Karpas-422 (cell line): Measurements from ENCODE around the gene SMIM41. TPM values are rescaled to one million over a fixed set of nuclear protein-coding genes. Genes with fewer than 3 reads are reported as not detected.

Experiments used
- DNase-seq: peaks from one replicate; pipeline ENCODE4 v3.0.0-alpha.2; 2015
- H2AFZ ChIP-seq: fragments of 200-600 bp; sonication (generic); 2 replicates; pipeline ENCODE4 v1.6.1; 2014; ENCODE audit warnings: antibody characterized with exemption, low read length, mixed read lengths
- H3K27ac ChIP-seq: fragments of 200-600 bp; sonication (generic); 2 replicates; pipeline ENCODE4 v1.5.1; 2014; ENCODE audit warnings: mild to moderate bottlenecking, low read length, moderate library complexity
- H3K27me3 ChIP-seq: fragments of 200-600 bp; sonication (generic); 2 replicates; pipeline ENCODE4 v1.6.1; 2014; ENCODE audit warnings: low read length, mixed read lengths
- H3K36me3 ChIP-seq: fragments of 200-600 bp; sonication (generic); 2 replicates; pipeline ENCODE4 v1.6.1; 2014; ENCODE audit warnings: low read length, mixed read lengths; ENCODE audit not compliant: insufficient read depth
- H3K4me1 ChIP-seq: fragments of 200-600 bp; sonication (generic); 2 replicates; pipeline ENCODE4 v1.6.1; 2014; ENCODE audit warnings: mild to moderate bottlenecking, low read length, mixed read lengths
- H3K4me2 ChIP-seq: fragments of 200-600 bp; sonication (generic); 2 replicates; pipeline ENCODE4 v1.6.1; 2014; ENCODE audit warnings: low read length, low read depth, mild to moderate bottlenecking; ENCODE audit not compliant: poor library complexity, severe bottlenecking
- H3K4me3 ChIP-seq: fragments of 200-600 bp; sonication (generic); 2 replicates; pipeline ENCODE4 v1.5.1; 2014; ENCODE audit warnings: mild to moderate bottlenecking, antibody characterized with exemption, low read length, mixed read lengths
- H3K79me2 ChIP-seq: fragments of 200-600 bp; sonication (generic); 2 replicates; pipeline ENCODE4 v1.6.1; 2014; ENCODE audit warnings: mild to moderate bottlenecking, low read length, mixed read lengths
- H3K9ac ChIP-seq: fragments of 200-600 bp; sonication (generic); 2 replicates; pipeline ENCODE4 v1.6.0; 2014; ENCODE audit warnings: low read length
- H3K9me2 ChIP-seq: fragments of 200-600 bp; sonication (generic), shearing (Covaris generic); replicated peaks from 2 replicates; pipeline ENCODE4 v1.6.0; 2014; ENCODE audit warnings: mild to moderate bottlenecking, low read length, moderate library complexity; ENCODE audit not compliant: insufficient read depth
- H3K9me3 ChIP-seq: fragments of 300-700, 200-600 bp; sonication (generic); 2 replicates; pipeline ENCODE4 v1.6.1; 2014; ENCODE audit warnings: low read length, mixed read lengths
- H4K20me1 ChIP-seq: fragments of 200-600 bp; sonication (generic); 2 replicates; pipeline ENCODE4 v1.6.1; 2014; ENCODE audit warnings: mild to moderate bottlenecking, antibody characterized with exemption, low read length, low read depth; ENCODE audit not compliant: insufficient read depth
- total RNA-seq: library from RNA; depleted of rRNA; stranded (reverse); fragments of >200 nt; shearing (Covaris generic); gene quantifications from 2 replicates; pipeline ENCODE4 v1.2.3, GENCODE V29; 2014; ENCODE audit warnings: low replicate concordance

SMIM41 gene
- total RNA-seq, 1 experiment from 2014 or later: 0.75 TPM

DNA sequence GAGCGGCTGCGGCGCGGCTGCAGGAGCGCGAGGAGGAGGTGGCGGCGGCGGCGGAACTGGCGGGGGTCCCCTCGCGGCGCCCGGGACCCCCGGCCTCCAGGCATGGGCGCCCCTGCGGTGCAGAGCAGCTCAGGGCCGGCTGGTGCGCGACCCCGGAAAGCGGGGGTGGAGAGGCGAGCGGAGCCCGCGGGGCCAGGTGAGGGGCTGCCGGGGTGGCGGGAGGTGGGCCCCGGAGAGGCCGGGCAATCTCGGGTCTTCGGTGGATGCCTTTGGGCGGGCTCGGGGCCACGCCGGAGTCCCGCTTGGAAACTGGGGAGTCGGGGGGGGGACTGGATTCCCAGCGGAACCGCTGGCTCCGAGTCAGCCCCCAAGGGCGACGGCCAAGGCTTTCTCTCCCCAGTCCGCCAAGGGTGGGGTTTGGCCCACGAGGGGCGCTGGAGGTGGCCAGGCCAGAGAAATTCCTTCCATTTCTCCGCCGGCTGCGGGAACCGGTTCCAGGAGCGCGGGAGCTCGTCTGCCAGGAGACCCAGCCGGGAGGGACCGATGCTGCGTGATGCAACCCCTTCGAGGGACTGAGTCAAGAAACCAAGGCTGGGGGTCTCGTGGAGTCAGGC lies 42.1 kb upstream of the SMIM41 start:
- peak overlapping the region; percentile 61 for H3K9ac ChIP-seq
- no peaks in the 10 kb centered on the region for H3K36me3 ChIP-seq
- H3K27me3 ChIP-seq: no peaks in the 10 kb centered on the region
- no peak for DNase-seq
- peak overlapping the region; percentile 64 for H3K4me3 ChIP-seq
- no peaks in the 10 kb centered on the region for H3K79me2 ChIP-seq
- no peaks in the 10 kb centered on the region for H3K9me2 ChIP-seq
- no peaks in the 10 kb centered on the region for H3K9me3 ChIP-seq
- 0 out of 2 replicates have a peak, but pooled peaks cover 4% of the 10 kb centered on the region for H4K20me1 ChIP-seq
- H3K4me1 ChIP-seq: peaks cover 38% of the 10 kb centered on the region
- H2AFZ ChIP-seq: no peak overlapping the region; the same call in 1 of the 2 replicates
- peak overlapping the region; percentile 77 for H3K4me2 ChIP-seq
- no peak overlapping the region for H3K27ac ChIP-seq

DNA sequence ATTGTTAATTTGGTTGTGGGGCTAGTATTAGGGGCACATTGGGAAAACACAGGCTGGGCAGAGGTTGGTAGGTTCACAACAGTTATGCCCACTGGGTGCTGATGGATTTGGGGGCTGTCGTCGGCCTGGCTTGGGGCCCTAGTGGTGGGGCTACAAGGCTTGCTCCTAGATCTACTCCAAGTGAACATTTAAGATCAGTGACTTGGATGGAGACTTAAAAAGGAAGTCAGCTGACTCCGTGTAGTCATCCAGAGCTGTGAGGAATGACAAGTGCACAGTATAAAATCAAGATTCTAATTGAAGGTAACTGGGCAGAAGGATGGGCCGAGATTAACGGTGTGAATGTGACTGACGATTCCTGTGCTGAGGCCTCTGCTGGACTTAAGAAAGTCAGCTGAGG lies 41.1 kb upstream of the SMIM41 start:
- Histone ChIP-seq H3K9me3 (no peaks in the 10 kb centered on the region), H3K4me2 (no peak overlapping the region), H3K36me3 (no peaks in the 10 kb centered on the region), H3K27me3 (no peaks in the 10 kb centered on the region), H3K27ac (no peak overlapping the region), H4K20me1 (0 out of 2 replicates have a peak, but pooled peaks cover 4% of the 10 kb centered on the region), H3K4me1 (peaks cover 39% of the 10 kb centered on the region), H3K9ac (no peak overlapping the region), H3K9me2 (no peaks in the 10 kb centered on the region), H3K4me3 (no peak overlapping the region), H3K79me2 (no peaks in the 10 kb centered on the region), H2AFZ (no peak overlapping the region)
- no peak for DNase-seq

DNA sequence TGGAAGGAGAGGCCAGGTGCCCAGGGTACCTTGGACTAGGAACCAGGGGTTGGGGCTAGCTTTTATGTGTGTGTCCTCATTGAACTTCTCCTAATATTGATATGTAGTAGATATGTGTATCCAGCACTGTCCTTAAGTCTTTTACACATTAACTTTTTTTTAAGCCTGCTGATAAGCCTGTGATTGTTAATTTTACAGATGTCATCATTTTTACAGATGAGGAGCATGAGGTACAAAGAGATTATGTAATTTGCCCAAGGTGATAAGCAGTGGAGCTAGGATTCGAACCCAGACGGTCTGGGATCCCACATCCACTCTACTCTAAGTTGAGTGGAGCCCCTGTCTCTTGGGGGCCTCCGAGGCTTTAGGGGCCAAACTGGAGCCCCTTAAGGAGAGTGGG lies 38.5 kb upstream of the SMIM41 start:
- DNase-seq: no peak
- peaks cover 36% of the 10 kb centered on the region for H3K4me1 ChIP-seq
- H3K9ac ChIP-seq: no peak overlapping the region

DNA sequence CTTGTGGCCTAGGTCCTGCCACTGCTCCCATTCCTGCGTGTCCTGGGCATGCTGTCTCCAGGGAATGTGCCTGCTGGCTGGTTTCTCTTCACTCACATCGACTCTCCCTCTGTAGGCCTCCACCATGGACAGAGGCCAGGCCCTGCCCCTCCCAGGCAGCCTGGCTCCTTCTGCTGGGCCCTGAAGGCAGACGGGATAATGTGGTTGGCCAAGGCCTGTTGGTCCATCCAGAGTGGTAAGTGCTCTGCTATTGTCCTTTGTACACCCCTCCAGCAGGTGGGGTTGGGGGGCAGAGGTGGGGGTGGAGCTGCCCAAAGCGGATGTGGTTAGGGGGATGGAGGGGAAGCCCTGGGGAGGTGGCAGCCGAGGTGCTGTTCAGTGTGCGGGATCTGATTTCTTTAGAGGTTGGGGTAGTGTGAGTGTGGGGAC lies 37.8 kb upstream of the SMIM41 start:
- H3K4me3 ChIP-seq: peak overlapping the region; percentile 51; the same call in 1 of the 2 replicates
- H3K4me2 ChIP-seq: peak overlapping the region; percentile 55
- no peaks in the 10 kb centered on the region for H3K36me3 ChIP-seq
- DNase-seq: peak; percentile 80
- no peaks in the 10 kb centered on the region for H3K9me3 ChIP-seq
- H4K20me1 ChIP-seq: 0 out of 2 replicates have a peak, but pooled peaks cover 4% of the 10 kb centered on the region
- H3K4me1 ChIP-seq: peaks cover 34% of the 10 kb centered on the region
- H3K27ac ChIP-seq: no peak overlapping the region
- H3K9ac ChIP-seq: peak overlapping the region; percentile 53
- H2AFZ ChIP-seq: no peak overlapping the region
- no peaks in the 10 kb centered on the region for H3K9me2 ChIP-seq
- no peaks in the 10 kb centered on the region for H3K79me2 ChIP-seq
- H3K27me3 ChIP-seq: no peaks in the 10 kb centered on the region

More for the DNA sequence above, 38.5 kb upstream of the SMIM41 start:
- Histone ChIP-seq H3K9me3 (no peaks in the 10 kb centered on the region), H3K4me2 (no peak overlapping the region), H3K4me3 (no peak overlapping the region), H2AFZ (no peak overlapping the region), H3K36me3 (no peaks in the 10 kb centered on the region), H3K9me2 (no peaks in the 10 kb centered on the region), H3K27me3 (no peaks in the 10 kb centered on the region), H4K20me1 (0 out of 2 replicates have a peak, but pooled peaks cover 4% of the 10 kb centered on the region), H3K79me2 (no peaks in the 10 kb centered on the region), H3K27ac (no peak overlapping the region)

DNA sequence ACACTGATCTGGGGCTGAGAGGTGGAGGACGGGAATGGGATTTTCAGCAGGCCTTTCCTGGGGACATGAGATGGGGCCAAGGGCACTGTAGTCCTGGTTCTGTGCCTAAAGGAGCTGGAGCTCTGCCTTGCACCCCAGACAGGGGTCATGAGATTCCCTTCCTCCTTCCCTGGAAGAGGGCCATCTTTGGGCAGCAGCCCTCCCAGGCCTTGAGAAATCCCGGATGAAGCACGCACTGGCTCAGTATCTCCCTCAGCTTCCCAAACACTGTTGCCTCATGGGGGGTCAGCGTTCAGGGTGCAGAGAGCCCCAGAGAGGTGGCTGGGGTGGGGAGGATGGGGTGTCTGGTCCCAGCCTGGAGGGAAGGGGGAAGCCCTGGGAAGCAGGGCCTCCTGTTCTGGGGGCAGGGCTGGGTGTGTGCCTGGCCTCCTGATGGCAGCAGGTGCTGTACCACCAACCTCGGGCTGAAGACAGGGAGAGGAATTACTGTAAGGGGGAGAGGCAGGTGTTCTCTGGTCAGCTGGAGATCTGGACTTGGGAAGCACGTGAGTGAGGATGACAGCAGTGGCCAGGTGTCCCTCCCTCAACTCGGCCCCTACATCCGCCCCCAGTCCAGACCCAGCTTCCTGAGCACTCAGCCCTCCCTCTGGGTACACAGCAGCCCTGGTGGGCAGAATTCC lies 36.7 kb upstream of the SMIM41 start:
- H3K27ac ChIP-seq: no peak overlapping the region
- H3K4me2 ChIP-seq: peak overlapping the region; percentile 55
- no peaks in the 10 kb centered on the region for H3K79me2 ChIP-seq
- peak overlapping the region; percentile 53 for H3K9ac ChIP-seq
- H3K4me1 ChIP-seq: peaks cover 27% of the 10 kb centered on the region
- H2AFZ ChIP-seq: no peak overlapping the region
- peak overlapping the region; percentile 51; the same call in 1 of the 2 replicates for H3K4me3 ChIP-seq
- no peak for DNase-seq
- H4K20me1 ChIP-seq: 0 out of 2 replicates have a peak, but pooled peaks cover 4% of the 10 kb centered on the region
- no peaks in the 10 kb centered on the region for H3K27me3 ChIP-seq
- no peaks in the 10 kb centered on the region for H3K36me3 ChIP-seq
- H3K9me2 ChIP-seq: no peaks in the 10 kb centered on the region
- H3K9me3 ChIP-seq: no peaks in the 10 kb centered on the region

DNA sequence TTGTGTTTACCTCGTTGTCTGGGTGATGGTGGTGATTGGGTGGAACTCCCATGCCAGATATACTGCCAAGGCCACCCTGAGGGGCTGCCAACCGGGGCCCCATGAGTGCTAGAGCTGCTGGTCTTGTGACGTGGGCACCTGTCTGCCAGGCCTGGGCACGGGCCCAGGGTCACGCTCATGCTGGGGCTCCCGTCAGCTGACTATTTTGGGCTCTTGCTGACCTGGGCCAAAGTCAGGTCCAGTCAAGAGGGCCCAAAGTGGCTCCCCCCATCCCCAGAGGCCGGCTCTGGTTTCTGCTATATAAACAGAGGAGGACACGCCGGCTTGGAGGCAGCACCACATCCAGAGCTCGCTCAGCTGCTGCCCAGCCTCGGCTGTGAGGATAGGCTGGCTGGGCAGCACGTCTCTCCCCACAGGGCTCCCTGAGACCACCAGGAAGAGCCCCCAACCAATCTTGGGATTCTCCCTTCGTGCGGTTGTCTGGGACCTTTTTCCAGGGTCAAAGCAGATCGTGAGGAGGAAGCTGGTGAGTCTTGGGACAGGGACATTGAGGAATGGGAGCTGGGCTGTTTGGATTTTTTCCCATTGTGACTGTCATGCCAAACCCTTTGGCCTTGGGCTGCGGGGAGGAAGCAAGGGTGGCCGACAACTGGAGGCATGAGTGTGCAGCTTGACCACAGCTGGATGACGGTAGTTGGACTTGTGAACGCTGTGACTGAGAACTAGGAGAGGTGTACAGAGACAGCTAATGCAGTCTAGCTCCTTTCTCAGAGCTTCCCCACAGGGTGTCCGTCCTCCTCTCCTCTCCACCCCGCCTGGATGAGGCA lies 35.9 kb upstream of the SMIM41 start:
- 0 out of 2 replicates have a peak, but pooled peaks cover 4% of the 10 kb centered on the region for H4K20me1 ChIP-seq
- no peak for DNase-seq
- no peak overlapping the region for H3K9ac ChIP-seq
- no peaks in the 10 kb centered on the region for H3K27me3 ChIP-seq
- H3K9me2 ChIP-seq: no peaks in the 10 kb centered on the region
- no peak overlapping the region; the same call in 1 of the 2 replicates for H3K4me3 ChIP-seq
- H2AFZ ChIP-seq: no peak overlapping the region
- peak overlapping the region; percentile 55 for H3K4me2 ChIP-seq
- no peak overlapping the region for H3K27ac ChIP-seq
- no peaks in the 10 kb centered on the region for H3K36me3 ChIP-seq
- H3K9me3 ChIP-seq: no peaks in the 10 kb centered on the region
- peaks cover 27% of the 10 kb centered on the region for H3K4me1 ChIP-seq
- H3K79me2 ChIP-seq: no peaks in the 10 kb centered on the region

DNA sequence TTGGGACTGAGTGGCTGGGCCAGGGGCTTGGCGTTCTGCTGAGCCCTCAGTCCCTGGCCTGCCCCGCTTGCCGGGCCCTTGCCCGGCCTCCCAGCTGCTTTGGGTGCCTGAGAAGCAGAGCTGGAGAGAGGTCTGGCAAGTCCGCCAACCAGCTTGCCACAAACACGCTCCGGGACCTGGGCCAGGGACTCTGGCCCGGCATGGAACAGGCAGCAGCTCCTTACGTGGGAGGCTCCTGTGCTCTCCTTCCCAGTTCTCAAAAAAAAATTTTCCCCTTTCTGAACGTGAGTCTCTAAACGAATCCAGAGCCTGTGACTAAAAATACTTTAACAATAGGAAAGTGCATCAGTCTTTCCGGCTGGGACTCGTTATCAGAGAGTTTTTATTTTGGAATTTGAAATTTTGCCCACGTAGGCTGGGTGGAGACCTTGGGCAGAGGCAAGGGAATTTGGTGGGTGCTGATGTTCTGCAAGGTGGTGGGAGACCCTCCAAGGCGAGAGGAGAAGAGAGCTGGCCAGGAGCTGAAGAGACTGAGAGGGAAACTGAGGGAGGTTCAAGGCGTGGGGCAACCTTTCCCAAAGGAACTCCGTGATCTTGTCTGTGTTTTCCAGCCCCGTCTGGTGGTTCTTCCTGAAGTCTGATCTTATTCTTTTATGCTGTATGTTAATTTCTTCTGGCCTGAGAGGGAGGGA lies 35.1 kb upstream of the SMIM41 start:
- Histone ChIP-seq H3K4me3 (no peak overlapping the region), H3K9me3 (no peaks in the 10 kb centered on the region), H4K20me1 (0 out of 2 replicates have a peak, but pooled peaks cover 4% of the 10 kb centered on the region), H3K36me3 (no peaks in the 10 kb centered on the region), H2AFZ (no peak overlapping the region), H3K79me2 (no peaks in the 10 kb centered on the region), H3K27me3 (no peaks in the 10 kb centered on the region), H3K27ac (no peak overlapping the region), H3K9me2 (no peaks in the 10 kb centered on the region), H3K9ac (no peak overlapping the region), H3K4me2 (no peak overlapping the region), H3K4me1 (peaks cover 27% of the 10 kb centered on the region)
- DNase-seq: no peak
